ENCODE data around the gene WWOX.

- TF ChIP-seq CTCF (conservative IDR thresholded peaks at IDR 0.05) (no peak), EZH2 (IDR thresholded peaks at IDR 0.05; ENCODE audit: low read depth) (no peak)
Measured at GRCh38 chr16:78815713-78816112, 716.3 kb downstream of the WWOX start.

Data from PC-9 (cell line).